GM10266 (cell line): Measurements from ENCODE around the gene PBXIP1.

Source experiments
- DNase-seq: peaks from one replicate; pipeline ENCODE4 v3.0.0; 2012; ENCODE audit errors: extremely low spot score
- CTCF ChIP-seq: IDR thresholded peaks from 2 replicates; pipeline ENCODE4 v1.5.1; 2012; ENCODE audit warnings: mild to moderate bottlenecking, low read depth; ENCODE audit not compliant: control insufficient read depth, insufficient read depth; ENCODE audit errors: missing control alignments

PBXIP1 gene

GRCh38 chr1:154968731-154969130 lies 12.8 kb upstream of the PBXIP1 start:
- no peak for DNase-seq
- no peak for TF ChIP-seq CTCF

GRCh38 chr1:154967331-154967950 lies 11.5 kb upstream of the PBXIP1 start:
- no peak for DNase-seq
- TF ChIP-seq CTCF: no peak

- no peak for TF ChIP-seq CTCF
- DNase-seq: no peak
Measured at GRCh38 chr1:154966111-154966510, 10.2 kb upstream of the PBXIP1 start.

GRCh38 chr1:154964359-154964758 lies 8.5 kb upstream of the PBXIP1 start:
- TF ChIP-seq CTCF: no peak
- no peak for DNase-seq

GRCh38 chr1:154963643-154964042 lies 7.7 kb upstream of the PBXIP1 start:
- no peak for TF ChIP-seq CTCF
- no peak for DNase-seq

GRCh38 chr1:154962795-154963330 lies 7.0 kb upstream of the PBXIP1 start:
- DNase-seq: no peak
- no peak for TF ChIP-seq CTCF

GRCh38 chr1:154962156-154962749 lies 6.4 kb upstream of the PBXIP1 start:
- DNase-seq: peak; percentile 47
- TF ChIP-seq CTCF: no peak
